Vagina (tissue), 2 donors: Measurements from ENCODE around the gene AP4M1.

Experiments
- CTCF ChIP-seq, 3 experiments: fragments of 450-650 bp in 2 of 3; fragments of 200-600 bp in 1 of 3; sonication (generic) in 1 of 3; IDR thresholded peaks; one replicate each; pipeline ENCODE4 v1.5.1; 2017 to 2019; ENCODE audit warnings: antibody characterized with exemption in 3 of 3, mild to moderate bottlenecking in 2 of 3, moderate library complexity in 2 of 3
- POLR2A ChIP-seq, 2 donors: fragments of 450-650 bp; IDR thresholded peaks; one replicate each; pipeline ENCODE4 v1.6.1; 2017; ENCODE audit warnings: antibody characterized with exemption in 2 of 2, mild to moderate bottlenecking in 2 of 2, moderate library complexity in 2 of 2
- POLR2AphosphoS5 ChIP-seq, 2 donors: sonication (generic); formaldehyde crosslinking; IDR thresholded peaks; one replicate each; pipeline ENCODE4 v1.9.0; 2017; ENCODE audit warnings: antibody characterized with exemption in 2 of 2, mild to moderate bottlenecking in 2 of 2, low read depth in 1 of 2; ENCODE audit not compliant: insufficient read depth in 1 of 2

- TF ChIP-seq CTCF (IDR thresholded peaks at IDR 0.05) = no peak
- peak in 1 of 2 donors; percentile 31 for TF ChIP-seq POLR2AphosphoS5 (IDR thresholded peaks at IDR 0.05; ENCODE audit: insufficient read depth in 1 of 2, low read depth in 1 of 2)
- no peak for TF ChIP-seq POLR2A (IDR thresholded peaks at IDR 0.05)
Observed at GRCh38 chr7:100065452-100066186, 35.8 kb upstream of the AP4M1 start.
